GM12892 (cell line): Measurements from ENCODE around the gene TMED4.

Source experiments
- POLR2A ChIP-seq: IDR thresholded peaks from 2 replicates; pipeline ENCODE4 v1.6.1; 2011; ENCODE audit warnings: low read depth, low read length, control low read depth
- POLR2AphosphoS5 ChIP-seq: IDR thresholded peaks from 2 replicates; pipeline ENCODE4 v1.6.1; 2011; ENCODE audit warnings: low read depth, low read length, control low read depth
- TAF1 ChIP-seq: IDR thresholded peaks from 2 replicates; pipeline ENCODE4 v1.6.1; 2011; ENCODE audit warnings: low read depth, mild to moderate bottlenecking, control low read depth, low read length, borderline replicate concordance

- no peak for TF ChIP-seq POLR2AphosphoS5
- TF ChIP-seq POLR2A, result no peak
- TF ChIP-seq TAF1, result no peak
Observed at GRCh38 chr7:44533301-44534055, 48.6 kb downstream of the TMED4 start.
